ENCODE measurements around the gene SCAF1. TPM values are rescaled to one million over a fixed set of nuclear protein-coding genes. Genes with fewer than 3 reads are reported as not detected.
A peak's percentile ranks its signal among the peaks of the same experiment; 100 is the strongest.

Gene SCAF1
- total and polyA plus RNA-seq, 9 of the 15 experiments (the other 6 are each of a cell fraction or from before 2014, with no cell fraction given) = 0.20 to 79.0 (median 4.9) TPM

GRCh38 chr19:49641688-49642491, at the start of gene SCAF1 (continued):
- peak; percentile 94 to 97 for TF ChIP-seq SIX5 (IDR thresholded peaks at IDR 0.05; ENCODE audit: borderline replicate concordance in 1 of 2, insufficient read depth in 1 of 2, low read depth in 1 of 2, low read length in 2 of 2)
- TF ChIP-seq ZFX (CRISPR knock-in tag; IDR thresholded peaks at IDR 0.05) = peak; percentile 86
- peak; percentile 92 for TF ChIP-seq POLR2A (conservative IDR thresholded peaks at IDR 0.05)
- TF ChIP-seq CEBPB (tag; IDR thresholded peaks at IDR 0.05) = peak; percentile 77
- no peak for TF ChIP-seq ZNF212 (CRISPR knock-in tag; IDR thresholded peaks at IDR 0.05)
- TF ChIP-seq ZNF41 (CRISPR knock-in tag; conservative IDR thresholded peaks at IDR 0.05) = no peak
- no peak for TF ChIP-seq NFXL1 (CRISPR knock-in tag; IDR thresholded peaks at IDR 0.05)
- TF ChIP-seq MAZ (CRISPR knock-in tag; conservative IDR thresholded peaks at IDR 0.05 in 1 of 2, IDR thresholded peaks at IDR 0.05 in 1 of 2) = peak; percentile 87 to 96
- no peak for TF ChIP-seq ZBTB7A (IDR thresholded peaks at IDR 0.05; ENCODE audit: borderline replicate concordance, control insufficient read depth, low read depth, low read length)
- TF ChIP-seq FOSL1 (tag; conservative IDR thresholded peaks at IDR 0.05) = peak; percentile 56; the same call in 1 of the 2 replicates
- no peak; the same call in 1 of the 2 replicates for TF ChIP-seq ZNF175 (CRISPR knock-in tag; IDR thresholded peaks at IDR 0.05; ENCODE audit: low read depth)
- no peak for TF ChIP-seq SMAD1 (IDR thresholded peaks at IDR 0.05; ENCODE audit: low read depth, low read length, partially characterized antibody)
- peak; percentile 17 for TF ChIP-seq SP2 (IDR thresholded peaks at IDR 0.05; ENCODE audit: extremely low read depth, low read depth, low read length, poor library complexity, severe bottlenecking)
- peak; percentile 77 for TF ChIP-seq TAF1 (IDR thresholded peaks at IDR 0.05; ENCODE audit: control insufficient read depth, extremely low read depth, insufficient read depth, low read length, severe bottlenecking)
- no peak for TF ChIP-seq EHMT2 (IDR thresholded peaks at IDR 0.05)
- peak; percentile 56 for TF ChIP-seq RBBP5 (IDR thresholded peaks at IDR 0.05; ENCODE audit: borderline replicate concordance, insufficient read depth, low read length, poor library complexity, severe bottlenecking)
- no peak for TF ChIP-seq SMARCA5 (IDR thresholded peaks at IDR 0.05)
- TF ChIP-seq FOXK1 (CRISPR knock-in tag; IDR thresholded peaks at IDR 0.05; ENCODE audit: borderline replicate concordance) = no peak
- peak; percentile 92 for TF ChIP-seq POU5F1 (IDR thresholded peaks at IDR 0.05; ENCODE audit: borderline replicate concordance, low read depth, low read length, partially characterized antibody)
- TF ChIP-seq TAF15 (IDR thresholded peaks at IDR 0.05; ENCODE audit: low read depth, low read length) = no peak
- TF ChIP-seq PPARD (CRISPR knock-in tag; IDR thresholded peaks at IDR 0.05) = no peak
- TF ChIP-seq HEY1 (CRISPR knock-in tag; IDR thresholded peaks at IDR 0.05; ENCODE audit: borderline replicate concordance) = no peak
- TF ChIP-seq, protein P1, sequence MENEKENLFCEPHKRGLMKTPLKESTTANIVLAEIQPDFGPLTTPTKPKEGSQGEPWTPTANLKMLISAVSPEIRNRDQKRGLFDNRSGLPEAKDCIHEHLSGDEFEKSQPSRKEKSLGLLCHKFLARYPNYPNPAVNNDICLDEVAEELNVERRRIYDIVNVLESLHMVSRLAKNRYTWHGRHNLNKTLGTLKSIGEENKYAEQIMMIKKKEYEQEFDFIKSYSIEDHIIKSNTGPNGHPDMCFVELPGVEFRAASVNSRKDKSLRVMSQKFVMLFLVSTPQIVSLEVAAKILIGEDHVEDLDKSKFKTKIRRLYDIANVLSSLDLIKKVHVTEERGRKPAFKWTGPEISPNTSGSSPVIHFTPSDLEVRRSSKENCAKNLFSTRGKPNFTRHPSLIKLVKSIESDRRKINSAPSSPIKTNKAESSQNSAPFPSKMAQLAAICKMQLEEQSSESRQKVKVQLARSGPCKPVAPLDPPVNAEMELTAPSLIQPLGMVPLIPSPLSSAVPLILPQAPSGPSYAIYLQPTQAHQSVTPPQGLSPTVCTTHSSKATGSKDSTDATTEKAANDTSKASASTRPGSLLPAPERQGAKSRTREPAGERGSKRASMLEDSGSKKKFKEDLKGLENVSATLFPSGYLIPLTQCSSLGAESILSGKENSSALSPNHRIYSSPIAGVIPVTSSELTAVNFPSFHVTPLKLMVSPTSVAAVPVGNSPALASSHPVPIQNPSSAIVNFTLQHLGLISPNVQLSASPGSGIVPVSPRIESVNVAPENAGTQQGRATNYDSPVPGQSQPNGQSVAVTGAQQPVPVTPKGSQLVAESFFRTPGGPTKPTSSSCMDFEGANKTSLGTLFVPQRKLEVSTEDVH (IDR thresholded peaks at IDR 0.05; ENCODE audit: low read depth, partially characterized antibody) = peak; percentile 82
- TF ChIP-seq CSDE1 (IDR thresholded peaks at IDR 0.05) = no peak
- TF ChIP-seq, protein P2, sequence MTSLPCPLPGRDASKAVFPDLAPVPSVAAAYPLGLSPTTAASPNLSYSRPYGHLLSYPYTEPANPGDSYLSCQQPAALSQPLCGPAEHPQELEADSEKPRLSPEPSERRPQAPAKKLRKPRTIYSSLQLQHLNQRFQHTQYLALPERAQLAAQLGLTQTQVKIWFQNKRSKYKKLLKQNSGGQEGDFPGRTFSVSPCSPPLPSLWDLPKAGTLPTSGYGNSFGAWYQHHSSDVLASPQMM (CRISPR knock-in tag; IDR thresholded peaks at IDR 0.05) = no peak

All from K562 (cell line).